Esophagus muscularis mucosa (tissue), 4 donors: ENCODE results near the gene PTPA.

ENCODE experiments used
- CTCF ChIP-seq, 3 experiments: fragments of 200-600 bp in 2 of 3; fragments of 450-650 bp in 1 of 3; sonication (generic) in 2 of 3; IDR thresholded peaks; one replicate each; pipeline ENCODE4 v1.5.1; 2017 to 2019; ENCODE audit warnings: antibody characterized with exemption in 3 of 3, mild to moderate bottlenecking in 2 of 3, moderate library complexity in 1 of 3
- EP300 ChIP-seq: sonication (generic); formaldehyde crosslinking; IDR thresholded peaks from one replicate; pipeline ENCODE4 v1.6.1; 2017; ENCODE audit warnings: antibody characterized with exemption
- POLR2AphosphoS5 ChIP-seq, 2 donors: sonication (generic); formaldehyde crosslinking; IDR thresholded peaks; one replicate each; pipeline ENCODE4 v1.6.1; 2017; ENCODE audit warnings: antibody characterized with exemption in 2 of 2

GRCh38 chr9:129139233-129139992 is 28.2 kb downstream of the PTPA start:
- TF ChIP-seq EP300 (no peak), CTCF (IDR thresholded peaks at IDR 0.05) (peak; percentile 86 to 98 (median 93)), POLR2AphosphoS5 (IDR thresholded peaks at IDR 0.05) (no peak)
